Measurements from ENCODE around the gene BCAS1. TPM values are rescaled to one million over a fixed set of nuclear protein-coding genes. Genes with fewer than 3 reads are reported as not detected.

Gene BCAS1
- total RNA-seq, 2 donors from 2014 or later: 32.0 to 58.6 TPM

GRCh38 chr20:53962388-53962787 lies 108.0 kb downstream of the BCAS1 start:
- no peak for TF ChIP-seq POLR2AphosphoS5 (IDR thresholded peaks at IDR 0.05)
- TF ChIP-seq POLR2A (IDR thresholded peaks at IDR 0.05): no peak
- TF ChIP-seq, protein P1, sequence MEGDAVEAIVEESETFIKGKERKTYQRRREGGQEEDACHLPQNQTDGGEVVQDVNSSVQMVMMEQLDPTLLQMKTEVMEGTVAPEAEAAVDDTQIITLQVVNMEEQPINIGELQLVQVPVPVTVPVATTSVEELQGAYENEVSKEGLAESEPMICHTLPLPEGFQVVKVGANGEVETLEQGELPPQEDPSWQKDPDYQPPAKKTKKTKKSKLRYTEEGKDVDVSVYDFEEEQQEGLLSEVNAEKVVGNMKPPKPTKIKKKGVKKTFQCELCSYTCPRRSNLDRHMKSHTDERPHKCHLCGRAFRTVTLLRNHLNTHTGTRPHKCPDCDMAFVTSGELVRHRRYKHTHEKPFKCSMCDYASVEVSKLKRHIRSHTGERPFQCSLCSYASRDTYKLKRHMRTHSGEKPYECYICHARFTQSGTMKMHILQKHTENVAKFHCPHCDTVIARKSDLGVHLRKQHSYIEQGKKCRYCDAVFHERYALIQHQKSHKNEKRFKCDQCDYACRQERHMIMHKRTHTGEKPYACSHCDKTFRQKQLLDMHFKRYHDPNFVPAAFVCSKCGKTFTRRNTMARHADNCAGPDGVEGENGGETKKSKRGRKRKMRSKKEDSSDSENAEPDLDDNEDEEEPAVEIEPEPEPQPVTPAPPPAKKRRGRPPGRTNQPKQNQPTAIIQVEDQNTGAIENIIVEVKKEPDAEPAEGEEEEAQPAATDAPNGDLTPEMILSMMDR (IDR thresholded peaks at IDR 0.05): no peak
- 94% methylated on average over 3 of the region's 3 CpGs for WGBS
- Histone ChIP-seq H3K4me3 (no peak overlapping the region), H3K4me1 (replicated peaks) (no peaks in the 10 kb centered on the region), H3K36me3 (no peaks in the 10 kb centered on the region), H3K27me3 (replicated peaks; ENCODE audit: insufficient read depth) (no peaks in the 10 kb centered on the region), H3K9me3 (no peaks in the 10 kb centered on the region), H3K27ac (no peak overlapping the region)
- no peak for DNase-seq (ENCODE audit: low spot score)
- intact Hi-C loops (cut with DNase I): no loop called here

GRCh38 chr20:53961527-53961926 lies 108.9 kb downstream of the BCAS1 start:
- Histone ChIP-seq H3K27me3 (replicated peaks; ENCODE audit: insufficient read depth) (no peaks in the 10 kb centered on the region), H3K27ac (no peak overlapping the region), H3K4me3 (no peak overlapping the region), H3K4me1 (replicated peaks) (no peaks in the 10 kb centered on the region), H3K36me3 (no peaks in the 10 kb centered on the region), H3K9me3 (no peaks in the 10 kb centered on the region)
- intact Hi-C loops (cut with DNase I): no loop called here
- WGBS: 70% methylated on average over 4 of the region's 4 CpGs
- no peak for DNase-seq (ENCODE audit: low spot score)
- no peak for TF ChIP-seq POLR2AphosphoS5 (IDR thresholded peaks at IDR 0.05)
- TF ChIP-seq POLR2A (IDR thresholded peaks at IDR 0.05): no peak
- TF ChIP-seq, protein P1 (IDR thresholded peaks at IDR 0.05): no peak

GRCh38 chr20:53960579-53961272 lies 109.7 kb downstream of the BCAS1 start:
- Histone ChIP-seq H3K27me3 (replicated peaks; ENCODE audit: insufficient read depth) (no peaks in the 10 kb centered on the region), H3K36me3 (no peaks in the 10 kb centered on the region), H3K4me3 (no peak overlapping the region), H3K9me3 (no peaks in the 10 kb centered on the region), H3K27ac (no peak overlapping the region), H3K4me1 (replicated peaks) (no peaks in the 10 kb centered on the region)
- intact Hi-C loops (cut with DNase I): no loop called here
- TF ChIP-seq, protein P1 (IDR thresholded peaks at IDR 0.05): no peak
- no peak for TF ChIP-seq POLR2A (IDR thresholded peaks at IDR 0.05)
- TF ChIP-seq POLR2AphosphoS5 (IDR thresholded peaks at IDR 0.05): no peak
- 69% methylated on average over 2 of the region's 2 CpGs for WGBS
- DNase-seq (ENCODE audit: low spot score): no peak

- no peaks in the 10 kb centered on the region for H3K9me3 ChIP-seq
- no peaks in the 10 kb centered on the region for H3K4me1 ChIP-seq (replicated peaks)
- no peak for DNase-seq (ENCODE audit: low spot score)
- intact Hi-C loops (cut with DNase I): no loop called here
- H3K4me3 ChIP-seq: no peak overlapping the region
- no peaks in the 10 kb centered on the region for H3K36me3 ChIP-seq
- WGBS: 77% methylated on average over 6 of the region's 6 CpGs
- H3K27ac ChIP-seq: no peak overlapping the region
- no peak for TF ChIP-seq POLR2A (IDR thresholded peaks at IDR 0.05)
- no peak for TF ChIP-seq POLR2AphosphoS5 (IDR thresholded peaks at IDR 0.05)
- H3K27me3 ChIP-seq (replicated peaks; ENCODE audit: insufficient read depth): no peaks in the 10 kb centered on the region
These were observed 110.3 kb downstream of the BCAS1 start for GRCh38 chr20:53959911-53960578.

DNA sequence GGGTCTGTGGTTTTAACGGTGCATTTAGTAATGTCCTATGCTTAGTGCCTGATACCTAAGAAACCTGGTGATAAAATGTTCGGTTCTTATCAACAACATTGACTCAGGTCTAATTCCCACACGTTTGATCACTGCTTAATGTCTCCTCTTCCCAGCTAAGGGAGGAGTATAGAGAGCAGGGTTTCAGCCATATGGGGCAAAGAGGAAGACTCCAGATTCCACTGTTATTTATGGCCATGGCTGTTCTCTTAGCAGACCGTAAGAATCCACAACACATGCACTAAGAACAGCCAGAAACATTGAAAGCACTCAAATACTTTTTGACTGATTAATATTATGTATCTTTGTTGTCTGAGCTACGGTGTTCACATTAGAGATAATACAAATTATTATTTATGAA lies 112.1 kb downstream of the BCAS1 start:
- intact Hi-C loops (cut with DNase I): no loop called here
- Histone ChIP-seq H3K4me3 (no peak overlapping the region), H3K27ac (no peak overlapping the region), H3K9me3 (no peaks in the 10 kb centered on the region), H3K27me3 (replicated peaks; ENCODE audit: insufficient read depth) (no peaks in the 10 kb centered on the region), H3K36me3 (no peaks in the 10 kb centered on the region), H3K4me1 (replicated peaks) (no peaks in the 10 kb centered on the region)
- DNase-seq (ENCODE audit: low spot score): no peak
- TF ChIP-seq POLR2AphosphoS5 (IDR thresholded peaks at IDR 0.05): no peak
- no peak for TF ChIP-seq POLR2A (IDR thresholded peaks at IDR 0.05)
- TF ChIP-seq, protein P1 (IDR thresholded peaks at IDR 0.05): no peak
- WGBS: 80% methylated on average over 5 of the region's 5 CpGs

All from prostate gland (tissue), 2 donors.